Hepatocyte (in vitro differentiated cells): ENCODE results near the gene CNRIP1.

Experiments used
- CTCF ChIP-seq: fragments of 200-600 bp; sonication (generic); IDR thresholded peaks from 2 replicates; pipeline ENCODE4 v1.5.1; 2016; ENCODE audit warnings: antibody characterized with exemption, mild to moderate bottlenecking; ENCODE audit not compliant: poor library complexity
- EZH2 ChIP-seq: fragments of 200-600 bp; sonication (generic); IDR thresholded peaks from 2 replicates; pipeline ENCODE4 v1.6.1; 2016; ENCODE audit warnings: antibody characterized with exemption, mild to moderate bottlenecking, borderline replicate concordance

GRCh38 chr2:68250196-68250595 is 69.6 kb downstream of the CNRIP1 start:
- TF ChIP-seq CTCF (no peak), EZH2 (no peak)
